HCT116 (cell line): ENCODE measurements around the gene RAB3GAP2. TPM values are rescaled to one million over a fixed set of nuclear protein-coding genes. Genes with fewer than 3 reads are reported as not detected.

ENCODE experiments used
- ATAC-seq: fragments of 200-7000 bp; cut with Tn5 transposase; 2 replicates; pipeline ENCODE4 v1.9.1; 2020; ENCODE audit warnings: mild to moderate bottlenecking, moderate library complexity
- BruUV-seq: library from RNA; stranded (reverse); fragments of 400-500 nt; replicated peaks from 2 replicates; lab custom pipeline; 2021; lab: Mats Ljungman, UMichigan
- CTCF ChIA-PET: fragments of 300-600 bp; sonication (Branson Sonifier 250); formaldehyde crosslinking; loops from one replicate; lab custom pipeline; 2021; ENCODE audit warnings: antibody characterized with exemption; lab: Charles Lee
- POLR2A ChIA-PET: fragments of 300-600, 350-600 bp; sonication (Branson Sonifier 250); formaldehyde crosslinking; loops from one replicate; lab custom pipeline; 2021; ENCODE audit warnings: antibody characterized with exemption; lab: Charles Lee
- RAD21 ChIA-PET, 2 experiments: fragments of 300-600 bp; sonication (Branson Sonifier 250); formaldehyde crosslinking; loops; one replicate each; lab custom pipeline; 2023; ENCODE audit warnings: low total read pairs in 2 of 2; ENCODE audit not compliant: uncharacterized antibody in 2 of 2, unreplicated experiment in 2 of 2, low non-redundant PET in 1 of 2; lab: Charles Lee
- DNase-seq: peaks from one replicate; pipeline ENCODE4 v3.0.0-alpha.2; 2010; ENCODE audit warnings: low read depth, low spot score
- H2AFZ ChIP-seq: fragments of 200-600 bp; shearing (Covaris generic), sonication (generic); 2 replicates; pipeline ENCODE4 v1.6.1; 2017; ENCODE audit warnings: low read depth, mixed run types, mixed read lengths, antibody characterized with exemption, low read length; ENCODE audit not compliant: poor library complexity, severe bottlenecking
- H3K27ac ChIP-seq: 2 replicates; pipeline ENCODE4 v1.5.1; 2012; ENCODE audit warnings: low read depth, low read length
- H3K27me3 ChIP-seq: fragments of 200-600 bp; sonication (generic); 2 replicates; pipeline ENCODE4 v1.6.1; 2016; ENCODE audit warnings: mixed run types, low read length, mixed read lengths; ENCODE audit not compliant: insufficient read depth
- H3K36me3 ChIP-seq, 2 experiments: fragments of 200-500 bp in 1 of 2; fragments of 200-600 bp in 1 of 2; sonication (Bioruptor generic) in 1 of 2; sonication (generic) in 1 of 2; 2 replicates each; pipeline versions ENCODE4 v1.5.1 to v1.6.1; 2014 to 2016; ENCODE audit warnings: low read length in 2 of 2, inconsistent platforms in 1 of 2, mixed read lengths in 1 of 2, mixed run types in 1 of 2; ENCODE audit not compliant: insufficient read depth in 2 of 2, control insufficient read depth in 1 of 2
- H3K4me1 ChIP-seq, 2 experiments: fragments of 200-600 bp in 1 of 2; sonication (generic) in 1 of 2; 2 replicates each; pipeline versions ENCODE4 v1.5.1 to v1.6.1; 2012 to 2017; ENCODE audit warnings: low read length in 2 of 2, inconsistent platforms in 1 of 2, mild to moderate bottlenecking in 1 of 2, mixed read lengths in 1 of 2, mixed run types in 1 of 2, moderate library complexity in 1 of 2; ENCODE audit not compliant: insufficient read depth in 2 of 2, control insufficient read depth in 1 of 2
- H3K4me2 ChIP-seq: fragments of 200-600 bp; sonication (generic); 2 replicates; pipeline ENCODE4 v1.6.1; 2017; ENCODE audit warnings: mixed run types, low read length, mixed read lengths
- H3K4me3 ChIP-seq, 2 experiments: fragments of 200-600 bp in 1 of 2; sonication (generic) in 1 of 2; replicated peaks in 1 of 2; 2 replicates each; pipeline ENCODE4 v1.5.1; 2011 to 2016; ENCODE audit warnings: low read length in 2 of 2, control low read depth in 1 of 2, low read depth in 1 of 2, mild to moderate bottlenecking in 1 of 2, mixed read lengths in 1 of 2, mixed run types in 1 of 2
- H3K79me2 ChIP-seq: fragments of 200-600 bp; sonication (generic); 2 replicates; pipeline ENCODE4 v1.6.1; 2017; ENCODE audit warnings: mild to moderate bottlenecking, mixed run types, low read length, moderate library complexity, mixed read lengths; ENCODE audit not compliant: insufficient read depth
- H3K9ac ChIP-seq: fragments of 200-600 bp; sonication (generic); 2 replicates; pipeline ENCODE4 v1.6.1; 2016; ENCODE audit warnings: low read length, mixed read lengths
- H3K9me2 ChIP-seq: fragments of 200-600 bp; sonication (generic), shearing (Covaris generic); 2 replicates; pipeline ENCODE4 v1.6.1; 2017; ENCODE audit warnings: mixed run types, mild to moderate bottlenecking, moderate library complexity; ENCODE audit not compliant: insufficient read depth
- H3K9me3 ChIP-seq, 2 experiments: fragments of 200-500 bp in 1 of 2; fragments of 200-600 bp in 1 of 2; sonication (Bioruptor generic) in 1 of 2; sonication (generic) in 1 of 2; 2 replicates each; pipeline ENCODE4 v1.6.1; 2014 to 2017; ENCODE audit warnings: low read length in 2 of 2, mixed read lengths in 2 of 2, inconsistent platforms in 1 of 2, low read depth in 1 of 2, mild to moderate bottlenecking in 1 of 2, mixed run types in 1 of 2, moderate library complexity in 1 of 2; ENCODE audit not compliant: control insufficient read depth in 1 of 2, insufficient read depth in 1 of 2
- H4K20me1 ChIP-seq: fragments of 200-600 bp; sonication (generic), shearing (Covaris generic); 2 replicates; pipeline ENCODE4 v1.6.1; 2017; ENCODE audit warnings: mixed run types, mild to moderate bottlenecking, moderate library complexity; ENCODE audit not compliant: insufficient read depth
- CBX3 ChIP-seq: IDR thresholded peaks from 2 replicates; pipeline ENCODE4 v1.6.1; 2012; ENCODE audit warnings: low read depth
- CEBPB ChIP-seq: IDR thresholded peaks from 2 replicates; pipeline ENCODE4 v1.6.1; 2012; ENCODE audit warnings: low read depth
- EGR1 ChIP-seq: IDR thresholded peaks from 2 replicates; pipeline ENCODE4 v1.6.1; 2012; ENCODE audit warnings: low read depth
- ELF1 ChIP-seq: IDR thresholded peaks from 2 replicates; pipeline ENCODE4 v1.6.1; 2012; ENCODE audit warnings: low read depth, borderline replicate concordance
- EZH2 ChIP-seq: fragments of 200-600 bp; sonication (generic); IDR thresholded peaks from 2 replicates; pipeline ENCODE4 v1.6.1; 2017; ENCODE audit warnings: antibody characterized with exemption, mixed run types
- JUND ChIP-seq: IDR thresholded peaks from 2 replicates; pipeline ENCODE4 v1.6.1; 2012
- MAX ChIP-seq: IDR thresholded peaks from 2 replicates; pipeline ENCODE4 v1.6.1; 2012
- POLR2A ChIP-seq: IDR thresholded peaks from 2 replicates; pipeline ENCODE4 v1.7.0; 2011; ENCODE audit warnings: borderline replicate concordance; ENCODE audit not compliant: insufficient read depth, insufficient read length; ENCODE audit errors: extremely low read depth
- SIN3A ChIP-seq: IDR thresholded peaks from 2 replicates; pipeline ENCODE4 v1.6.1; 2012; ENCODE audit warnings: low read depth
- ZBTB33 ChIP-seq: IDR thresholded peaks from 2 replicates; pipeline ENCODE4 v1.6.1; 2011; ENCODE audit warnings: mild to moderate bottlenecking, low read length, moderate library complexity; ENCODE audit not compliant: insufficient replicate concordance; ENCODE audit errors: extremely low read depth
- ZFX ChIP-seq: fragments of 450-650 bp; IDR thresholded peaks from 2 replicates; pipeline ENCODE4 v1.6.1; 2017
- intact Hi-C: fragments of 100-400 bp; cut with micrococcal nuclease; formaldehyde crosslinking; loops from 2 replicates; pipeline ENCODE4 v1.10.0; 2022
- total RNA-seq: library from RNA; stranded (reverse); gene quantifications from one replicate; pipeline ENCODE4 v1.2.1, GENCODE V29; 2021; ENCODE audit not compliant: unreplicated experiment
- TF ChIP-seq, protein P1 (sequence below), 3 experiments: fragments of 200-600 bp in 1 of 3; sonication (generic) in 1 of 3; IDR thresholded peaks in 2 of 3; conservative IDR thresholded peaks in 1 of 3; 2 replicates each; pipeline ENCODE4 v1.5.1; 2012 to 2017; ENCODE audit warnings: low read depth in 2 of 3, low read length in 2 of 3, antibody characterized with exemption in 1 of 3, borderline replicate concordance in 1 of 3, control low read depth in 1 of 3, mild to moderate bottlenecking in 1 of 3, mixed read lengths in 1 of 3, mixed run types in 1 of 3, moderate library complexity in 1 of 3; ENCODE audit not compliant: insufficient read depth in 1 of 3

Gene RAB3GAP2
- total RNA-seq, 1 experiment from 2014 or later, result 32.5 TPM

GRCh38 chr1:220182656-220183055, 89.6 kb downstream of the RAB3GAP2 start:
- Histone ChIP-seq H3K9me3 (no peaks in the 10 kb centered on the region), H4K20me1 (peaks cover 6% of the 10 kb centered on the region; the same call in 1 of the 2 replicates), H3K4me2 (no peak overlapping the region), H3K79me2 (no peaks in the 10 kb centered on the region), H3K4me3 (no peak overlapping the region), H3K36me3 (peaks cover 2 to 9% of the 10 kb centered on the region in 2 experiments; a peak in 2 of 4 replicates), H2AFZ (no peak overlapping the region), H3K27ac (no peak overlapping the region), H3K9me2 (no peaks in the 10 kb centered on the region), H3K9ac (no peak overlapping the region), H3K4me1 (no peaks in the 10 kb centered on the region), H3K27me3 (no peaks in the 10 kb centered on the region)
- CTCF ChIA-PET, result no interaction called here
- DNase-seq, result no peak
- no peak for ATAC-seq
- intact Hi-C loops, result no loop called here
- POLR2A ChIA-PET, result no interaction called here
- RAD21 ChIA-PET, result no interaction called here
- BruUV-seq, result no TSS peak
- no peak for TF ChIP-seq POLR2A
- TF ChIP-seq ELF1, result no peak
- TF ChIP-seq MAX, result no peak
- no peak for TF ChIP-seq ZFX
- TF ChIP-seq JUND, result no peak
- TF ChIP-seq ZBTB33, result no peak
- TF ChIP-seq CBX3, result no peak

GRCh38 chr1:220182111-220182510, 90.1 kb downstream of the RAB3GAP2 start:
- CTCF ChIA-PET, result no interaction called here
- Histone ChIP-seq H3K79me2 (no peaks in the 10 kb centered on the region), H3K4me1 (no peaks in the 10 kb centered on the region), H3K9me2 (no peaks in the 10 kb centered on the region), H3K4me2 (no peak overlapping the region), H3K36me3 (peaks cover 2 to 5% of the 10 kb centered on the region in 2 experiments; a peak in 1 of 4 replicates), H3K4me3 (no peak overlapping the region), H3K27ac (no peak overlapping the region), H2AFZ (no peak overlapping the region), H3K9ac (no peak overlapping the region), H3K27me3 (no peaks in the 10 kb centered on the region), H3K9me3 (no peaks in the 10 kb centered on the region), H4K20me1 (peaks cover 6% of the 10 kb centered on the region; the same call in 1 of the 2 replicates)
- ATAC-seq (no peak), DNase-seq (no peak)
- intact Hi-C loops, result no loop called here
- POLR2A ChIA-PET, result no interaction called here
- no TSS peak for BruUV-seq
- TF ChIP-seq, protein P1, sequence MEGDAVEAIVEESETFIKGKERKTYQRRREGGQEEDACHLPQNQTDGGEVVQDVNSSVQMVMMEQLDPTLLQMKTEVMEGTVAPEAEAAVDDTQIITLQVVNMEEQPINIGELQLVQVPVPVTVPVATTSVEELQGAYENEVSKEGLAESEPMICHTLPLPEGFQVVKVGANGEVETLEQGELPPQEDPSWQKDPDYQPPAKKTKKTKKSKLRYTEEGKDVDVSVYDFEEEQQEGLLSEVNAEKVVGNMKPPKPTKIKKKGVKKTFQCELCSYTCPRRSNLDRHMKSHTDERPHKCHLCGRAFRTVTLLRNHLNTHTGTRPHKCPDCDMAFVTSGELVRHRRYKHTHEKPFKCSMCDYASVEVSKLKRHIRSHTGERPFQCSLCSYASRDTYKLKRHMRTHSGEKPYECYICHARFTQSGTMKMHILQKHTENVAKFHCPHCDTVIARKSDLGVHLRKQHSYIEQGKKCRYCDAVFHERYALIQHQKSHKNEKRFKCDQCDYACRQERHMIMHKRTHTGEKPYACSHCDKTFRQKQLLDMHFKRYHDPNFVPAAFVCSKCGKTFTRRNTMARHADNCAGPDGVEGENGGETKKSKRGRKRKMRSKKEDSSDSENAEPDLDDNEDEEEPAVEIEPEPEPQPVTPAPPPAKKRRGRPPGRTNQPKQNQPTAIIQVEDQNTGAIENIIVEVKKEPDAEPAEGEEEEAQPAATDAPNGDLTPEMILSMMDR (IDR thresholded peaks at IDR 0.05 in 2 of 3, conservative IDR thresholded peaks at IDR 0.05 in 1 of 3; ENCODE audit: borderline replicate concordance in 1 of 3, insufficient read depth in 1 of 3, low read depth in 2 of 3, low read length in 2 of 3), result no peak
- no peak for TF ChIP-seq SIN3A
- TF ChIP-seq EZH2, result no peak
- TF ChIP-seq EGR1, result no peak
- no peak for TF ChIP-seq ELF1
- no peak for TF ChIP-seq MAX
- no peak for TF ChIP-seq POLR2A
- TF ChIP-seq CEBPB, result no peak
- TF ChIP-seq ZBTB33, result no peak
- RAD21 ChIA-PET, result no interaction called here
